ENCODE measurements around the gene CCDC188. TPM values are rescaled to one million over a fixed set of nuclear protein-coding genes. Genes with fewer than 3 reads are reported as not detected.

CCDC188 gene
- total and polyA plus RNA-seq, 12 donors = 0.30 to 19.0 (median 0.77) TPM; not detected in 2

DNA sequence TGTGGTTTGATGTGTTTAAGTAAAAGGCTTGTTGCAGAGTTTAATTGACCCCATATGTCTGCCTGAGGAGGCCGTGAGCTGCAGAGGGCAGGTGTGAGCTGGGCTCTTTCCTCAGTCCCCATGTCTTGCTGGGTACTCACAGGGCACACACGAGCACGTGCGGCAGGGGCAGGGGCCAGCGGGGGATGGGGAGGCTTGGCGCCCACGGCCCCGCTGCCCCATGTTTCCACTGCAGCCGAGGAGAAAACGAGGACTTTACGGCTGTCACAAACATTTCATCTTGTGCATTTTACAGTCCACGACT lies 24.7 kb upstream of the CCDC188 start:
- no peak for TF ChIP-seq POLR2A (IDR thresholded peaks at IDR 0.05)
- TF ChIP-seq, protein P1, sequence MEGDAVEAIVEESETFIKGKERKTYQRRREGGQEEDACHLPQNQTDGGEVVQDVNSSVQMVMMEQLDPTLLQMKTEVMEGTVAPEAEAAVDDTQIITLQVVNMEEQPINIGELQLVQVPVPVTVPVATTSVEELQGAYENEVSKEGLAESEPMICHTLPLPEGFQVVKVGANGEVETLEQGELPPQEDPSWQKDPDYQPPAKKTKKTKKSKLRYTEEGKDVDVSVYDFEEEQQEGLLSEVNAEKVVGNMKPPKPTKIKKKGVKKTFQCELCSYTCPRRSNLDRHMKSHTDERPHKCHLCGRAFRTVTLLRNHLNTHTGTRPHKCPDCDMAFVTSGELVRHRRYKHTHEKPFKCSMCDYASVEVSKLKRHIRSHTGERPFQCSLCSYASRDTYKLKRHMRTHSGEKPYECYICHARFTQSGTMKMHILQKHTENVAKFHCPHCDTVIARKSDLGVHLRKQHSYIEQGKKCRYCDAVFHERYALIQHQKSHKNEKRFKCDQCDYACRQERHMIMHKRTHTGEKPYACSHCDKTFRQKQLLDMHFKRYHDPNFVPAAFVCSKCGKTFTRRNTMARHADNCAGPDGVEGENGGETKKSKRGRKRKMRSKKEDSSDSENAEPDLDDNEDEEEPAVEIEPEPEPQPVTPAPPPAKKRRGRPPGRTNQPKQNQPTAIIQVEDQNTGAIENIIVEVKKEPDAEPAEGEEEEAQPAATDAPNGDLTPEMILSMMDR (IDR thresholded peaks at IDR 0.05) = no peak
- Histone ChIP-seq H3K4me3 (no peak overlapping the region), H3K27me3 (no peaks in the 10 kb centered on the region), H3K36me3 (replicated peaks in 1 of 2) (no peaks in the 10 kb centered on the region), H3K4me1 (replicated peaks in 1 of 2) (no peaks in the 10 kb centered on the region), H3K27ac (no peak overlapping the region), H3K9me3 (replicated peaks in 1 of 3) (no peaks in the 10 kb centered on the region)
- intact Hi-C loops (cut with DNase I) = no loop called here
- 63 to 70% (median 69%) methylated on average over 11 to 12 of the region's 12 CpGs for WGBS, 4 donors
- DNase-seq = no peak

DNA sequence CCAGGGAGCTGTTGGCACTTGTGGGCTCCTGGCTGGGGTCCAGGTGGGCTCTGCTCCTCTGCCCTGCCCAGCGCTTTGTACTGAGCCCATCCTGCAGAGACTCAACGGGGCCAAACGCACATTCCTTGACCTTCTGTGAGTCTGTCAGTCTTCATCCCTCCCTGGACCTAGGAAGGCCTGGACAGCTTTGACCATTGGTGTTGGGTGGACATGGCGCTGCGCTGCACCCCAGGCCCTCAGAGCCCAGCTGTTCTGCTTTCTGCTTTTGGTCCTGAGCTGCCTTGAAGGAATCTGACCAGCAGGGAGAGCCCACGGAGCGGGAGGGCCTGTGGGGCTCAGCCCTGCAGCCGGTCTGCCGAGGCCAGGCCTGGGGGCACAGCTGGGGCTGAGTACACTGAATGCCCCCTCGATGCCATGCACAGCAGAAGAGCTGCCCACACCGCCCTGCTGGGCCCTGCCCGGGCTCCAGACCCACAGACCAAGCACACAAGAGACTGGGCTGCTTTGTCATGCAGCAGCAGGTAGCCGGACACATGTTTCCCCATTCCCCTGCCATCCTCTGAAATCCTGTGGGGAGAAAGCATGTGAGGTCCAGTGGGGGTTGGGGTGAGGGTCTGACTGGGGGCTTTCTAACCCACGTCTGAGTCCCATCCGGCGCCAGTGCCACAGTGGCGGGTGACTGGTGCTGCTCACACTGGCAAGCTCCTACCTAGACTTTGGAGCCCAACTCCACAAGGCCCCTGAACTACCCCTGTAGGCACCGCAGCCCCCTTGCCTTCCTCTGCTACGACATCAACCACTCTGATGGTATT lies 24.1 kb upstream of the CCDC188 start:
- Histone ChIP-seq H3K27me3 (no peaks in the 10 kb centered on the region), H3K27ac (no peak overlapping the region), H3K9me3 (replicated peaks in 1 of 3) (no peaks in the 10 kb centered on the region), H3K4me1 (replicated peaks in 1 of 2) (no peaks in the 10 kb centered on the region), H3K4me3 (no peak overlapping the region), H3K36me3 (replicated peaks in 1 of 2) (no peaks in the 10 kb centered on the region)
- intact Hi-C loops (cut with DNase I) = no loop called here
- 67 to 79% (median 74%) methylated on average over 6 to 19 of the region's 19 CpGs for WGBS, 4 donors
- no peak for DNase-seq
- TF ChIP-seq, protein P1 (IDR thresholded peaks at IDR 0.05) = peak in 1 of 6 experiments; percentile 31
- no peak for TF ChIP-seq POLR2A (IDR thresholded peaks at IDR 0.05)

DNA sequence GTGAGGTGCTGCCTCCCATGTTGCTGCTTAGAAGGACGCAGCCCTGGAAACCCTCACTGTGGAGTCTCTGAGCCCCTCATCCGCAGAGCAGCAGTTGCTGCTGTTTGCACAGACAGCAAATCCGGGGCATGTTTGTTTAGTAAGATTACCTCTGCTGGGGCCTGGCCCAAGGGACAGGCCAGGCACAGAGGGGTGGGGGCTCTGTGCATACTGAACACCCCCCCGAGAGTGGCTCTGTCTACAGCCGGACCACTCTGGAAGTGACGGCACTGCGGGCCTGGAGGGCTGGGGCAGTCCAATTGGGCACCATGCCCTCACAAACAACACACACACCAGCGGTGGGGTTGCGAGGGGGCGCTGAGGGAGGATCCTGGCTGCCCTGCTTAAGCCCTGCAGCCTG lies 22.9 kb upstream of the CCDC188 start:
- TF ChIP-seq POLR2A (IDR thresholded peaks at IDR 0.05) = no peak
- TF ChIP-seq, protein P1 (IDR thresholded peaks at IDR 0.05) = no peak
- H3K4me3 ChIP-seq = no peak overlapping the region
- no peaks in the 10 kb centered on the region for H3K4me1 ChIP-seq (replicated peaks in 1 of 2)
- WGBS, 4 donors = 82 to 85% (median 83%) methylated on average over 4 to 10 of the region's 10 CpGs; no CpG with 5 or more reads in 1 of the 4 donors
- no peak overlapping the region for H3K27ac ChIP-seq
- intact Hi-C loops (cut with DNase I) = no loop called here
- no peaks in the 10 kb centered on the region for H3K9me3 ChIP-seq (replicated peaks in 1 of 3)
- no peak for DNase-seq
- no peaks in the 10 kb centered on the region for H3K36me3 ChIP-seq (replicated peaks in 1 of 2)
- H3K27me3 ChIP-seq = no peaks in the 10 kb centered on the region

DNA sequence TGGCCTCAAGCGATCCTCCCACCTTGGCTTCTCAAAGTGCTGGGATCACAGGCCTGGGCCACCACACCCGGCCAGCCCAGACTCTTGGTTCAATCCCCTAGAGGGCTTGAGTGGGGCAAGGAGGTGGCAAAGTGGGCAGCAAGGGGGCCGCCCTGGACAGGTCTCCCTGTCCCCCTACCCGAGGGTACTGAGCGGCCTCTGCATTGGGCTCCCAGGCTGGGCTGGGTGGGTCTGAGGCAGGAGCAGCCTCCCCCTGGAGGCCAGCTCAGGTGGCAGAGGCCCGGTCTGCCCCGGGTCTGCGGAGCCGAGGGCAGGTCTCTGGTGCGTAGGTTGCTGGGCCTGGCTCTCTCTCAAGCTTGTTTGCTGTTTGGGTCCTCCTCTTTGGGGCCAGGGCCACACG lies 22.4 kb upstream of the CCDC188 start:
- H3K27me3 ChIP-seq = no peaks in the 10 kb centered on the region
- no peak overlapping the region for H3K4me3 ChIP-seq
- no peak overlapping the region for H3K27ac ChIP-seq
- H3K4me1 ChIP-seq (replicated peaks in 1 of 2) = no peaks in the 10 kb centered on the region
- H3K36me3 ChIP-seq (replicated peaks in 1 of 2) = no peaks in the 10 kb centered on the region
- no peak for DNase-seq
- no peaks in the 10 kb centered on the region for H3K9me3 ChIP-seq (replicated peaks in 1 of 3)
- intact Hi-C loops (cut with DNase I) = no loop called here
- TF ChIP-seq POLR2A (IDR thresholded peaks at IDR 0.05) = no peak
- 86 to 100% (median 91%) methylated on average over 2 to 11 of the region's 11 CpGs for WGBS, 4 donors

DNA sequence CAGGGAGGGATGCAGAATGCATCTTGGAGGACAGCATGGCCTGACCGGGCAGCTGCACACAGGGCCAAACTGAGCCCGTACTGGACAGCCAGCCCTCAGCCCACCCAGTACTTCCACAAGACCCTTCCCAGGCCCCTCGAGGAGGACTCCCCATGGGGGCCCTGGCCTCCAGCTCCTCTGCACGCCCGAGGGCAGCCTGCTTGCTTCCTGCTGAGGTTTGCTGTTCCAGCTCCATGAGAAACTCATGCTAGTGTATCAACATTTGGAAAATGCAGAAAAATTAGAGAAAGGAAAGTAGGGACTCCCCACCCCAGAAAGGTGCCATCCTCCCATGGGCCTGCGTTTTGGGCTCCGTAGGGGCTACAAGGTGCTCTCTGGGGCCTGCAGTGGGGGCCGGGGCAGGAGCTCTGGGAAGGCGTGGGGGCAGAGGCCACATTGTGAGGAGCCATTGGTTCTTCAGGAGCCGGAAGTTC lies 21.3 kb upstream of the CCDC188 start:
- Histone ChIP-seq H3K9me3 (replicated peaks in 1 of 3) (no peaks in the 10 kb centered on the region), H3K36me3 (replicated peaks in 1 of 2) (no peaks in the 10 kb centered on the region), H3K27ac (no peak overlapping the region), H3K4me3 (no peak overlapping the region), H3K4me1 (replicated peaks in 1 of 2) (no peaks in the 10 kb centered on the region), H3K27me3 (no peaks in the 10 kb centered on the region)
- WGBS, 4 donors = 83 to 90% (median 86%) methylated on average over 8 to 10 of the region's 10 CpGs
- TF ChIP-seq, protein P1 (IDR thresholded peaks at IDR 0.05) = no peak
- TF ChIP-seq POLR2A (IDR thresholded peaks at IDR 0.05) = no peak
- no peak for DNase-seq
- intact Hi-C loops (cut with DNase I) = no loop called here

Measured in adrenal gland (tissue), 12 donors.